H1 (cell line): ENCODE measurements around the gene PUS3. TPM values are rescaled to one million over a fixed set of nuclear protein-coding genes. Genes with fewer than 3 reads are reported as not detected.

Experiments
- SRF ChIP-seq: IDR thresholded peaks from 2 replicates; pipeline ENCODE4 v1.6.1; 2011; ENCODE audit warnings: mild to moderate bottlenecking, low read depth, low read length, moderate library complexity
- polyA plus RNA-seq, 7 experiments: library from polyadenylated mRNA; depleted of rRNA in 3 of 7; stranded (reverse) in 5 of 7; unstranded in 2 of 7; fragments of >200 nt in 5 of 7; fragments of 200-250 nt in 2 of 7; gene quantifications; 1 replicate in 5 of 7; 2 replicates in 1 of 7; 4 replicates in 1 of 7; pipeline versions ENCODE4 v1.2.1 to v1.2.3, GENCODE V29; 2011 to 2013; ENCODE audit warnings: missing spikeins in 2 of 7, mixed read lengths in 2 of 7
- total RNA-seq: library from RNA; stranded (reverse); fragmentation: NEBNext Ultra II Directional; extraction: Animal tissue kit (Norgen Biotek cat#: 25700); gene quantifications from 2 replicates; pipeline ENCODE4 v1.2.1, GENCODE V29; 2021

Gene PUS3
- total and polyA plus RNA-seq, 2 of the 8 experiments (the other 6 are each of a cell fraction or from before 2014, with no cell fraction given): 8.7 to 22.6 TPM

DNA sequence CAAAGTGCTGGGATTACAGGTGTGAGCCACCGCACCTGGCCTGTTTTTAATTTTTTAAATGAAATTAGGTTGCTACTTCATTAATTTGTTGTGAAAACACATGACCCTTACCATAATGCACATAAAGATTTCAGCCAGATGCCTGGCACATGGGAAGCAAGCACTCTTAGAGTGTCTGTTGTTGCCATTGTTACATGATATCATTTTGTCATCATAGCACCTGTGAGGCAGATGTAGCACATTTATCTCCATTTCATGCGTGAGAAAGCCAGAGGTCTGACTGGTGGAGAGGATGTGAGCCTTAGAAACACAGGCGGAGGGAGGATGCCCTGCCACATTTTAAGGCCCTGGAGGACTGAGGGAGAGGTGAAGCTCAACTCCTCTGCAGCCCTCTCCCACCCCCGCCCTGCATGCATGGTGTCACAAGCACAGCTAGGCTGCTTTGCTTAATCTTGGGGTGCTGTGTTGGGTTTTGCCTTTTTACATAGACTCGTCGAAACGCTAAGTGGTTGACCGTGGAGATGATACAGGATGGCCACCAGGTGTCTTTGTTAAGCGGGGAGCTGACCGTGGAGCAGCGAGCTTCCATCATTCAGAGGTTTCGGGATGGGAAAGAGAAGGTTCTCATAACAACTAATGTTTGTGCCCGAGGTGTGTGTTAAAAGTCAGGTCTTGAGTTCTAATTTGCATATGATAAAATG is 15.3 kb upstream of the PUS3 start (continued):
- no peak for TF ChIP-seq SRF
